ENCODE results near the gene PRPF18.

The PRPF18 gene

GRCh38 chr10:13604357-13605040 lies 17.7 kb downstream of the PRPF18 start:
- H3K4me3 ChIP-seq (ENCODE audit: low read depth, low read length): no peak overlapping the region

- H3K4me3 ChIP-seq (ENCODE audit: low read depth, low read length): no peak overlapping the region
Measured at GRCh38 chr10:13608246-13608853, 21.6 kb downstream of the PRPF18 start.

- H3K4me3 ChIP-seq (ENCODE audit: low read depth, low read length): no peak overlapping the region
Measured at GRCh38 chr10:13612654-13613373, 26.0 kb downstream of the PRPF18 start.

GRCh38 chr10:13613519-13613918 lies 26.8 kb downstream of the PRPF18 start:
- no peak overlapping the region for H3K4me3 ChIP-seq (ENCODE audit: low read depth, low read length)

- H3K4me3 ChIP-seq (ENCODE audit: low read depth, low read length): no peak overlapping the region
Measured at GRCh38 chr10:13614530-13615332, 28.0 kb downstream of the PRPF18 start.

- H3K4me3 ChIP-seq (ENCODE audit: low read depth, low read length): no peak overlapping the region
Measured at GRCh38 chr10:13615650-13616300, 29.0 kb downstream of the PRPF18 start.

GRCh38 chr10:13617116-13617515 lies 30.4 kb downstream of the PRPF18 start:
- no peak overlapping the region for H3K4me3 ChIP-seq (ENCODE audit: low read depth, low read length)

GRCh38 chr10:13621931-13622330 lies 35.2 kb downstream of the PRPF18 start:
- no peak overlapping the region for H3K4me3 ChIP-seq (ENCODE audit: low read depth, low read length)

GRCh38 chr10:13624630-13625029 lies 37.9 kb downstream of the PRPF18 start:
- H3K4me3 ChIP-seq (ENCODE audit: low read depth, low read length): no peak overlapping the region

- no peak overlapping the region for H3K4me3 ChIP-seq (ENCODE audit: low read depth, low read length)
Measured at GRCh38 chr10:13627459-13628310, 40.9 kb downstream of the PRPF18 start.

- H3K4me3 ChIP-seq (ENCODE audit: low read depth, low read length): no peak overlapping the region
Measured at GRCh38 chr10:13628661-13629060, 41.9 kb downstream of the PRPF18 start.

GRCh38 chr10:13629116-13629515 lies 42.4 kb downstream of the PRPF18 start:
- no peak overlapping the region for H3K4me3 ChIP-seq (ENCODE audit: low read depth, low read length)

- no peak overlapping the region for H3K4me3 ChIP-seq (ENCODE audit: low read depth, low read length)
Measured at GRCh38 chr10:13630231-13630630, 43.5 kb downstream of the PRPF18 start.

- no peak overlapping the region for H3K4me3 ChIP-seq (ENCODE audit: low read depth, low read length)
Measured at GRCh38 chr10:13631594-13631993, 44.8 kb downstream of the PRPF18 start.

- no peak overlapping the region for H3K4me3 ChIP-seq (ENCODE audit: low read depth, low read length)
Measured at GRCh38 chr10:13632440-13632839, 45.7 kb downstream of the PRPF18 start.

GRCh38 chr10:13632884-13633440 lies 46.2 kb downstream of the PRPF18 start:
- no peak overlapping the region for H3K4me3 ChIP-seq (ENCODE audit: low read depth, low read length)

- H3K4me3 ChIP-seq (ENCODE audit: low read depth, low read length): no peak overlapping the region
Measured at GRCh38 chr10:13633689-13634088, 46.9 kb downstream of the PRPF18 start.

- H3K4me3 ChIP-seq (ENCODE audit: low read depth, low read length): no peak overlapping the region
Measured at GRCh38 chr10:13634207-13634606, 47.4 kb downstream of the PRPF18 start.

GRCh38 chr10:13636776-13637175 lies 50.0 kb downstream of the PRPF18 start:
- no peak overlapping the region for H3K4me3 ChIP-seq (ENCODE audit: low read depth, low read length)
